H1 (cell line): ENCODE data around the gene WFDC1. TPM values are rescaled to one million over a fixed set of nuclear protein-coding genes. Genes with fewer than 3 reads are reported as not detected.

Experiments
- CTCF ChIA-PET: fragments of 300-600 bp; sonication (Branson Sonifier 250); formaldehyde crosslinking; loops from one replicate; lab custom pipeline; 2021; ENCODE audit not compliant: partially characterized antibody; lab: Charles Lee
- POLR2A ChIA-PET: fragments of 300-600 bp; sonication (Branson Sonifier 250); formaldehyde crosslinking; loops from one replicate; lab custom pipeline; 2021; ENCODE audit warnings: inconsistent platforms; ENCODE audit not compliant: partially characterized antibody; lab: Charles Lee
- DNase-seq, 2 experiments: peaks; one replicate each; pipeline versions ENCODE4 v3.0.0 to v3.0.0-alpha.2; 2010 to 2022; ENCODE audit warnings: low spot score in 2 of 2, low read depth in 1 of 2, mixed read lengths in 1 of 2
- FAIRE-seq: peaks from 2 replicates; lab custom pipeline; 2011; peaks lifted over from hg19 to GRCh38; lab: Jason Lieb, UNC
- H2AFZ ChIP-seq: 2 replicates; pipeline ENCODE4 v1.8.1; 2012; ENCODE audit warnings: low read length, inconsistent platforms
- H2AK5ac ChIP-seq: 2 replicates; pipeline ENCODE4 v1.6.1; 2013; ENCODE audit warnings: low read depth, low read length
- H2BK120ac ChIP-seq: replicated peaks from 2 replicates; pipeline ENCODE3; 2013; ENCODE audit warnings: low read depth, low read length, inconsistent platforms
- H2BK12ac ChIP-seq: 2 replicates; pipeline ENCODE4 v1.6.1; 2013; ENCODE audit warnings: low read depth, low read length
- H2BK15ac ChIP-seq: 2 replicates; pipeline ENCODE4 v1.6.1; 2013; ENCODE audit warnings: low read length
- H2BK20ac ChIP-seq: 2 replicates; pipeline ENCODE4 v1.6.1; 2013; ENCODE audit warnings: low read length
- H2BK5ac ChIP-seq: 2 replicates; pipeline ENCODE4 v1.6.1; 2013; ENCODE audit warnings: low read depth, low read length
- H3K14ac ChIP-seq: 2 replicates; pipeline ENCODE4 v1.6.1; 2013; ENCODE audit warnings: inconsistent platforms; ENCODE audit not compliant: insufficient read length
- H3K18ac ChIP-seq: 2 replicates; pipeline ENCODE4 v1.6.1; 2013; ENCODE audit warnings: low read length; ENCODE audit errors: extremely low read depth
- H3K23ac ChIP-seq: 2 replicates; pipeline ENCODE4 v1.6.1; 2013; ENCODE audit warnings: inconsistent platforms; ENCODE audit not compliant: insufficient read length
- H3K23me2 ChIP-seq: 2 replicates; pipeline ENCODE4 v1.6.1; 2013; ENCODE audit warnings: low read depth, low read length
- H3K27ac ChIP-seq: 2 replicates; pipeline ENCODE4 v1.6.1; 2011; ENCODE audit warnings: low read depth, low read length, inconsistent platforms
- H3K27me3 ChIP-seq, 4 experiments: replicated peaks in 1 of 4; 1 replicate in 1 of 4; 2 replicates in 3 of 4; pipeline versions ENCODE4 v1.6.1 to v1.8.1; 2011 to 2013; ENCODE audit warnings: low read length in 3 of 4, mild to moderate bottlenecking in 3 of 4, inconsistent platforms in 2 of 4, mixed read lengths in 2 of 4, moderate library complexity in 1 of 4; ENCODE audit not compliant: control insufficient read depth in 3 of 4, insufficient read depth in 3 of 4; ENCODE audit errors: extremely low read depth in 1 of 4
- H3K36me3 ChIP-seq, 4 experiments: 2 replicates each; pipeline versions ENCODE4 v1.6.1 to v1.8.1; 2011 to 2013; ENCODE audit warnings: mild to moderate bottlenecking in 4 of 4, low read length in 3 of 4, moderate library complexity in 2 of 4, control low read depth in 1 of 4, inconsistent platforms in 1 of 4; ENCODE audit not compliant: insufficient read depth in 4 of 4, control insufficient read depth in 2 of 4
- H3K4ac ChIP-seq: replicated peaks from 2 replicates; pipeline ENCODE3; 2013; ENCODE audit warnings: low read length, low read depth, mixed read lengths, inconsistent platforms; ENCODE audit not compliant: insufficient read length
- H3K4me1 ChIP-seq, 4 experiments: replicated peaks in 1 of 4; 1 replicate in 1 of 4; 2 replicates in 3 of 4; pipeline versions ENCODE4 v1.6.1 to v1.8.1; 2011 to 2013; ENCODE audit warnings: low read length in 3 of 4, inconsistent platforms in 2 of 4, mixed read lengths in 1 of 4; ENCODE audit not compliant: insufficient read depth in 4 of 4, control insufficient read depth in 3 of 4
- H3K4me2 ChIP-seq, 2 experiments: 2 replicates each; pipeline versions ENCODE4 v1.6.1 to v1.8.1; 2011 to 2013; ENCODE audit warnings: low read depth in 2 of 2, low read length in 2 of 2, control low read depth in 1 of 2, inconsistent platforms in 1 of 2, mild to moderate bottlenecking in 1 of 2; ENCODE audit not compliant: insufficient read depth in 1 of 2
- H3K4me3 ChIP-seq, 4 experiments: fragments of 200-600, 300-600 bp in 1 of 4; sonication (generic), shearing (Covaris generic), sonication (Bioruptor Twin) in 1 of 4; 2 replicates each; pipeline versions ENCODE4 v1.5.1 to v1.8.1; 2011 to 2016; ENCODE audit warnings: low read length in 4 of 4, low read depth in 3 of 4, control low read depth in 2 of 4, inconsistent platforms in 2 of 4, mild to moderate bottlenecking in 2 of 4, mixed read lengths in 1 of 4, moderate library complexity in 1 of 4; ENCODE audit not compliant: insufficient read depth in 2 of 4; ENCODE audit errors: extremely low read depth in 1 of 4
- H3K56ac ChIP-seq: replicated peaks from 2 replicates; pipeline ENCODE3; 2013; ENCODE audit warnings: low read depth, mild to moderate bottlenecking, mixed read lengths, low read length, inconsistent platforms; ENCODE audit not compliant: insufficient read length
- H3K79me1 ChIP-seq: 2 replicates; pipeline ENCODE4 v1.6.1; 2013; ENCODE audit warnings: low read depth, low read length, control low read depth
- H3K79me2 ChIP-seq, 2 experiments: 2 replicates each; pipeline versions ENCODE4 v1.6.1 to v1.8.1; 2012 to 2013; ENCODE audit warnings: low read length in 2 of 2, mild to moderate bottlenecking in 2 of 2, inconsistent platforms in 1 of 2; ENCODE audit not compliant: insufficient read depth in 2 of 2, control insufficient read depth in 1 of 2
- H3K9ac ChIP-seq, 4 experiments: replicated peaks in 1 of 4; 1 replicate in 1 of 4; 2 replicates in 3 of 4; pipeline versions ENCODE4 v1.6.1 to v1.8.1; 2011 to 2013; ENCODE audit warnings: low read depth in 3 of 4, low read length in 3 of 4, control low read depth in 2 of 4, mild to moderate bottlenecking in 2 of 4, moderate library complexity in 2 of 4, inconsistent platforms in 1 of 4; ENCODE audit errors: extremely low read depth in 1 of 4
- H3K9me3 ChIP-seq, 2 experiments: 2 replicates each; pipeline versions ENCODE4 v1.6.1 to v1.8.1; 2012 to 2013; ENCODE audit warnings: mild to moderate bottlenecking in 2 of 2, moderate library complexity in 2 of 2, control low read depth in 1 of 2, inconsistent platforms in 1 of 2, low read depth in 1 of 2, low read length in 1 of 2, mixed read lengths in 1 of 2; ENCODE audit not compliant: insufficient read depth in 2 of 2
- H4K20me1 ChIP-seq, 2 experiments: replicated peaks in 1 of 2; 2 replicates each; pipeline versions ENCODE3 to v1.8.1; 2011 to 2013; ENCODE audit warnings: inconsistent platforms in 2 of 2, low read length in 2 of 2, mild to moderate bottlenecking in 1 of 2; ENCODE audit not compliant: insufficient read depth in 2 of 2, control insufficient read depth in 1 of 2
- H4K5ac ChIP-seq: 2 replicates; pipeline ENCODE4 v1.6.1; 2013; ENCODE audit warnings: low read length, low read depth, mixed read lengths, inconsistent platforms; ENCODE audit not compliant: insufficient read length
- H4K8ac ChIP-seq: 2 replicates; pipeline ENCODE4 v1.8.0; 2013; ENCODE audit warnings: mild to moderate bottlenecking, moderate library complexity, low read length, inconsistent platforms; ENCODE audit not compliant: insufficient read depth; ENCODE audit errors: extremely low read depth
- H4K91ac ChIP-seq: replicated peaks from 2 replicates; pipeline ENCODE3; 2013; ENCODE audit warnings: low read length, mixed read lengths, inconsistent platforms; ENCODE audit not compliant: insufficient read length
- BCL11A ChIP-seq, 2 experiments: IDR thresholded peaks; one replicate each; pipeline ENCODE4 v1.6.1; 2011; ENCODE audit warnings: low read depth in 2 of 2, low read length in 2 of 2, mild to moderate bottlenecking in 2 of 2
- RFX5 ChIP-seq: IDR thresholded peaks from 2 replicates; pipeline ENCODE4 v1.6.1; 2011; ENCODE audit warnings: low read depth, low read length, improper control_type of control experiment, borderline replicate concordance
- RNF2 ChIP-seq: fragments of 200-900, 300-1000 bp; sonication (generic); IDR thresholded peaks from 2 replicates; pipeline ENCODE4 v1.7.1; 2016; ENCODE audit warnings: borderline replicate concordance, low read depth, mild to moderate bottlenecking, antibody characterized with exemption, low read length; ENCODE audit not compliant: poor library complexity, severe bottlenecking; ENCODE audit errors: missing control alignments
- WGBS, 2 experiments: shearing (Covaris generic) in 1 of 2; methylation state at CpG; one replicate each; pipeline versions ENCODE4 v1.1.6 to v1.1.7; 2013 to 2015; ENCODE audit warnings: low lambda C conversion rate in 2 of 2, mixed read lengths in 2 of 2, inconsistent platforms in 1 of 2, low coverage in 1 of 2, missing lambda C conversion rate in 1 of 2; ENCODE audit not compliant: insufficient replicate concordance in 2 of 2, insufficient coverage in 1 of 2, insufficient read length in 1 of 2; ENCODE audit errors: extremely low coverage in 1 of 2, missing lambda C conversion rate in 1 of 2; 5-methylcytosine and 5-hydroxymethylcytosine counted together
- polyA plus RNA-seq, 7 experiments: library from polyadenylated mRNA; depleted of rRNA in 3 of 7; stranded (reverse) in 5 of 7; unstranded in 2 of 7; fragments of >200 nt in 5 of 7; fragments of 200-250 nt in 2 of 7; gene quantifications; 1 replicate in 5 of 7; 2 replicates in 1 of 7; 4 replicates in 1 of 7; pipeline versions ENCODE4 v1.2.1 to v1.2.3, GENCODE V29; 2011 to 2013; ENCODE audit warnings: missing spikeins in 2 of 7, mixed read lengths in 2 of 7
- total RNA-seq: library from RNA; stranded (reverse); fragmentation: NEBNext Ultra II Directional; extraction: Animal tissue kit (Norgen Biotek cat#: 25700); gene quantifications from 2 replicates; pipeline ENCODE4 v1.2.1, GENCODE V29; 2021
- TF ChIP-seq, protein P1 (sequence below): IDR thresholded peaks from 2 replicates; pipeline ENCODE4 v1.6.1; 2011; ENCODE audit warnings: low read length, improper control_type of control experiment

Gene WFDC1
- total and polyA plus RNA-seq, 2 of the 8 experiments (the other 6 are each of a cell fraction or from before 2014, with no cell fraction given), result 0.70 to 1.1 TPM

- DNase-seq, result no peak
- POLR2A ChIA-PET, result interaction anchor here (0.6 to 0.7 kb wide), 2 partner anchors 9 to 42 kb away, joined by 3 read pairs; partner anchors contain the start of gene ATP2C2
- H3K56ac ChIP-seq, result no peak overlapping the region
- 80% methylated on average over 8 of the region's 8 CpGs; no CpG with 5 or more reads in 1 of the 2 experiments for WGBS, 2 experiments
- H3K27me3 ChIP-seq, result no peaks in the 10 kb centered on the region
- H3K23ac ChIP-seq, result no peak overlapping the region
- H3K9me3 ChIP-seq, result no peaks in the 10 kb centered on the region
- no peak overlapping the region for H2BK120ac ChIP-seq
- H3K9ac ChIP-seq, result no peak overlapping the region; a peak in 1 of 7 replicates
- H2BK20ac ChIP-seq, result no peak overlapping the region
- H3K36me3 ChIP-seq, result no peaks in the 10 kb centered on the region
- H3K23me2 ChIP-seq, result peaks cover 5% of the 10 kb centered on the region; the same call in 1 of the 2 replicates
- CTCF ChIA-PET, result interaction anchor here (0.8 to 1.3 kb wide), 4 partner anchors 12 to 101 kb away, joined by 3 to 4 read pairs (median 3); no protein-coding TSS in a partner anchor
- H3K4me1 ChIP-seq, result peaks cover 0 to 5% (median 3%) of the 10 kb centered on the region in 4 experiments; a peak in 5 of 7 replicates
- no peak overlapping the region for H4K5ac ChIP-seq
- H4K8ac ChIP-seq, result no peak overlapping the region
- H2BK12ac ChIP-seq, result no peak overlapping the region
- no peaks in the 10 kb centered on the region for H3K79me2 ChIP-seq
- no peak for FAIRE-seq
- no peak overlapping the region for H3K4me3 ChIP-seq
- H2BK5ac ChIP-seq, result no peak overlapping the region
- H3K4me2 ChIP-seq, result no peak overlapping the region
- no peaks in the 10 kb centered on the region for H3K79me1 ChIP-seq
- no peak overlapping the region for H3K27ac ChIP-seq
- H3K4ac ChIP-seq, result no peak overlapping the region
- H4K20me1 ChIP-seq, result no peaks in the 10 kb centered on the region
- no peak overlapping the region for H2AFZ ChIP-seq
- no peak overlapping the region for H2AK5ac ChIP-seq
- H3K14ac ChIP-seq, result no peak overlapping the region
- H4K91ac ChIP-seq, result no peak overlapping the region
- no peak overlapping the region for H3K18ac ChIP-seq
- H2BK15ac ChIP-seq, result no peak overlapping the region
- TF ChIP-seq BCL11A (IDR thresholded peaks at IDR 0.05; ENCODE audit: low read depth in 2 of 2, low read length in 2 of 2) (no peak), RFX5 (no peak), RNF2 (no peak)
- TF ChIP-seq, protein P1, sequence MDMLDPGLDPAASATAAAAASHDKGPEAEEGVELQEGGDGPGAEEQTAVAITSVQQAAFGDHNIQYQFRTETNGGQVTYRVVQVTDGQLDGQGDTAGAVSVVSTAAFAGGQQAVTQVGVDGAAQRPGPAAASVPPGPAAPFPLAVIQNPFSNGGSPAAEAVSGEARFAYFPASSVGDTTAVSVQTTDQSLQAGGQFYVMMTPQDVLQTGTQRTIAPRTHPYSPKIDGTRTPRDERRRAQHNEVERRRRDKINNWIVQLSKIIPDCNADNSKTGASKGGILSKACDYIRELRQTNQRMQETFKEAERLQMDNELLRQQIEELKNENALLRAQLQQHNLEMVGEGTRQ, result no peak
These were observed 64.6 kb downstream of the WFDC1 start for GRCh38 chr16:84359326-84359725.
